ENCODE data around the gene ASTN2.

ASTN2 gene

DNA sequence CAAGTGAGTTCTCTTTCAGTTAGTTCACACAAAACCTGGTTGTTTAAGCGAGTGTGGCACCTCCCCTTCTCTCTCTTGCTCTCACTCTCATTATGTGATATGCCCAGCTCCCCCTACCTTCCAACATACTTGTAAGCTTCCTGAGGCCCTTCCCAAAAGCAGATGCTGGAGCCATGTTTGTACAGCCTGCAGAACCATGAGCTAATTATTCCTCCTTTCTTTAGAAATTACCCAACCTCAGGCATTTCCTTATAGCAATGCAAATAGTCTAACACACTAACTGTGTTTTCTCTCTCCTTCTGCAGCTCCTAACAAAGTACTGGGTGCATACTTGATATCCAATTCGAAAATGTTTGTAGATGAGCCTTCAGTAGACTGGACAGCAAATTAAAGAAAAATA lies 665.1 kb downstream of the ASTN2 start:
- DNase-seq (ENCODE audit: low read depth in 2 of 2): no peak

DNA sequence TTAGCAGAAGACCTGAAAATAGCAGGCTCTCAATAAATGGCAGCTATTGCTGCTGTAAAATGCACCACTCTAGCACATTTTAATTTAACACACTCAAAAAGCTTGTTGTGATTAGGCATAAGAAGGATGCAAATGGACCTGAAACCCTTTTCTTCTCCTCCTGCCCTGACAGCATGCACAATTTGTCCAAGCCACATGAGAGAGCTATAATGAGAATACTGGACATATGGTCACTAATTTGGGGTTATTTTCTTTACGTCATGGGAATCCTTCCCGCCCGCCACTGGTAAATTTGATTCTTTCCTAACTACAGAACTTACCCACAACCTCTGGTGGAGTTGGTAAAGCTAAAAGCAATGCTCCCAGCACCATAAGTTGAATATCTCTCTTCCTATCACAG lies 665.7 kb downstream of the ASTN2 start:
- DNase-seq (ENCODE audit: low read depth in 2 of 2): no peak

DNA sequence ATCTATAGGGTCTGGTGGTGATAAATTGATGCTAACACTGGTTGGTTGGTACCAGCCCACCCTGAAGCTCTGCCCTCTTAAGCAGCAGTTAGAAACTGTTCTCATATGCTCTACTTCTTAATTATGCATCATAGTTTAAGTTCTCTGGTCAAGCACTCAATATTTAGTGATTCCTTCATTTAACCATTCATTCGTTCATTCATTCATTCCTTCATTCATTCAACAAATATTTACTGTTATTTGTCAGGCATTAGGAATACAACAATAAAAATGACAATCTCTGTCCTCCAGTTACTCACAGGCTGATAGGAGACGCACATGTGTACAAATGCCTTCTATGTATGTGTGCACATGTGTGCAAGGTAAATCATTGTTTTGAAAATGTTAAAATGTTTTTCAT lies 673.1 kb downstream of the ASTN2 start:
- no peak for DNase-seq (ENCODE audit: low read depth in 2 of 2)

DNA sequence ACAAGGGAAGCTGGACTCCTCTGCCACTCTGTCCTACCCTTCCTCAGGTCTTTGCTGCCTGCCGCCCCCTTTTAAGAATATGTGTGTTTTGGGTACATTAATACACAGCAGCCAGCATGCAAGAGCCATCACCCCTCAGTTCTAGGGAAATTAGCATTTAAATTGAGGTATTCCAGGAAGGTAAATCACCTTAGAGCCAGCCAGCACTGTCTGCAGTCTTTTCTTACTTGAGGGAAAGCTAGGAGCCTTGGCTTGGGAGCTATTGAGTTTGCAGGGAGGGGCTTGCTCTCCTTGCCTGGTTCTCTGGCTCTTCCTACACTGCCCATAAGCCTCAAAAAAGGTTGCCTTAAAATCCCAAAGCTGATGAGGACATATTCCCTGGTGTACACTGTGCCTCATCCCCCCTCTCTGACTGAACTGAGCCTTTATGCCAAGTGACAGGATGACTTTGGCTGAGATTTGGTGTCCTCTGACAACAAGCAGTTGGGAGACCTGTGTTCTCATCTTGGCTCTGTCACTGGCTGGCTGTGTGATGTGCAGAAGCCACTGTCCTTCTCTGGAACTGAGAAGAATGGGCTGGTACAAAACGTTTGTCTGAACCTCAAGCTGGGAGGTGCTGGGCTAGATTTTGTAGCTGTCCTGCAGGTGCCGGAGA lies 673.6 kb downstream of the ASTN2 start:
- DNase-seq (ENCODE audit: low read depth in 2 of 2): no peak

DNA sequence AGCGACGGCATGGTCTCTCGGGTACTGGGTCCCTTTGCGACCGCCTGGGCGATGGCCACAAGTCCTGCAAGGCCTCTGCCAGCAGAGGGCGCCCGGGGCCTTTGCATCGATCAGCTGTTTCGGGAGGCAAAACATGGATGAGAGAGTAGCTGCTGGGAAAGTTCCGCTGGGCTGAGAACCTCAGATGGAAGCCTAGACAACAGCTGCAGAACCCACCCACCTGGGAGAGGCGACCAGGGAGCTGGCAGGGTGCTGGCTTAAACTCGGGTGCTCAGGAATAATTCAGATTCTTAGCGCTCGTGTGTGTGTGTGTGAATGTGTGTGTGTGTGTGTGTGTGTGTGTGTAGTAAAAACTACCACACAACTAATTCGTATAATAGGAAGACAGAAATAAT lies 677.7 kb downstream of the ASTN2 start:
- peak; percentile 58 to 62 for DNase-seq (ENCODE audit: low read depth in 2 of 2)

DNA sequence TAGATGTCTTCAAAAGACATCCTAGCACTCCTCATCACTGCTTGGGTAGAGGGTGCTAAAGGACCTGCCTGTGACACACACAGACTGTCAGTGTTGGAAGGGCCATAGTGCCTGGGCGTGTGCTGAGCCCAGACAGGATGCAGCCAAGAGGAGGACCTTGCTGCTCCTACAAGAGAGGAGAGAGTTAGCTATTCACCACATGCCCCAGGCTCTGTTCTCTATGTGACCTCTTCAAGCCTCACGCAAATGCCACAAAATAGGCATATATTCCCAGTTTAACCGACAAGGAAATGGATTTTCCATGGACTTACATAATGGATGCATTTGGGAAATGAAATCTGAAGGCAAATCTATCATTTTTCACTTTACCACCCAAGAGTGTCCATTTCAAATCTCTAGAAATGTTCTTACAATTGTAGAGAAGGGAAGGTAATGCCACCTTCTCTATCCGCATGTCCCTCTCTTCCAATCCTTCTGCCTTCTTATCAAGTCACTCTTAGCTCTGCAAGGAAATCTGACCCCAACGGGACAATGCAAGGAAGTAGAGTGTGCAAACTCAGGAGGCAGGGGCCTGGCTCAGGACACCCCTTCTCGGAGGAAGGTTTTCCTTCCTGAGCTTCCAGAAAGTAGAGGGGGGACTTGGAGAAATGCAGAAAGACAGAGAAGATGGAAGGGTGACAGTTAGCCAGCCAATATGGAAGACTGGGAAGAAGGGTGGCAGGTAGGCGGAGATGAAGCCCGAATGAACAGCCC lies 678.3 kb downstream of the ASTN2 start:
- DNase-seq (ENCODE audit: low read depth in 2 of 2): no peak

DNA sequence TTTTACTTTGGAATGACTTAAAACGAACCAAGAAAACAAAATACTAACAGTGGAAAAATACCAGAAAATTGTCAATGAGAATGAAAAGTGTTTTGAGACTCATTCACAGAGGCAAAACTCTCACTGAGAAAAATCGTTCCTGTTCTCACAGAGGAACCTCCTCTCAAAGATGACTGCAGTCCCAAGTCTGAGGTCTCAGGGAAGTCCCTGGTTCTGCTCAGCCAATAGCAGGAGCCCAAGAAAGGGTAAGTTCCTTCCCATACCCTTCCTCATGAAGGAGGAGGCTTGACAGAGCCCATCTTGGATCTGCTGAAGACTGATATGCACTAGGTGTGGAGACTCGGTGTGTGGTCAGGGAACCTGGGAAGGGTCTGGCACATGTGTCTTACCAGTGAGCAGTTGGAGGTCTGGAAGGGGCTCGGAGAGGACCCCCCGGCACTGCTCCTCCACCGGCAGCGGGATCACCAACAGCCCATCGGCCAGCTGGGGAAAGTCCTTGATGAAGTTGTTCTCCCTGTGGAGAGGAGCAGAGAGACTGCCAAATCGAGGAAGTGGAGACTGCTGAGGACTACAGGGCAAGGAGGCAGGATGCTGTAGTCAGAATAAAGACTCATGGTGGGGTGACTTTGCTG lies 681.7 kb downstream of the ASTN2 start:
- no peak for DNase-seq (ENCODE audit: low read depth in 2 of 2)

DNA sequence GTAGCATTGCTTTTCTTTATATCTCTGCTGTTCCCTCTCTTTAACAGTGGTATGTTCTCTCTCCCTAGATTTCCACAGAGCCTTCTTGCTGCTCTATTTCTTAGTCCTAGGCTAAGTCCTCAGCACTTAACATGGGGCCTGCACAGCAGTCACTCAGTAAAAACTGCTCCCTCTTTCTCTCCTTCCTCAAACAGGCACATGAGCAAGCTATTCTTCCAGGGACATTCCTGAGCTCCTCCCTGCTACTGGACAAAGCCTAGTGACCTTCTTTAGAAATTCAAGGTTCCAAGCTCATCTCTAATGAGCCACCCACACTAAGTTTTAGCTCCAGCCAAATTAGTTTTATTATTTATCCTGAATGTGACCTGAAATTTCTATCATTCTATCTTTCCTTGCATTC lies 688.3 kb downstream of the ASTN2 start:
- no peak for DNase-seq (ENCODE audit: low read depth in 2 of 2)

DNA sequence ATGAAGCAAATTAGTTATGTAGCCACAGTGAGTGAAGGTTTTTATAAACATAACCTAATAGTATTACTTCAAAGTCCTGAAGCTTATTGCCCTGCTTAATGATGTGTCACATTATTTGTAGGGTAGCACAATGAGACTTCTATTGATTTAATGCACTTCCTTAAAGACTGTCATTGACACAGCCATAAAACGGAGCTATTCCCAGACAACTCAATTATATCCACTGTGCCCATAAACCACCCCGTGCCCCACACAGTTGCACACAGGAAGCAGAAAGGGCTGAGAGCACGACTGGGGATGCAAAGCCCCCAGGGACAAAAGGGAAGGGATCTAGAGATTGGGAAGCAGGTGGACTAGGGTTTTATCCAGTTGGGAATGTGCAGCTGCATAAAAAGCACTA lies 690.7 kb downstream of the ASTN2 start:
- no peak for DNase-seq (ENCODE audit: low read depth in 2 of 2)

DNA sequence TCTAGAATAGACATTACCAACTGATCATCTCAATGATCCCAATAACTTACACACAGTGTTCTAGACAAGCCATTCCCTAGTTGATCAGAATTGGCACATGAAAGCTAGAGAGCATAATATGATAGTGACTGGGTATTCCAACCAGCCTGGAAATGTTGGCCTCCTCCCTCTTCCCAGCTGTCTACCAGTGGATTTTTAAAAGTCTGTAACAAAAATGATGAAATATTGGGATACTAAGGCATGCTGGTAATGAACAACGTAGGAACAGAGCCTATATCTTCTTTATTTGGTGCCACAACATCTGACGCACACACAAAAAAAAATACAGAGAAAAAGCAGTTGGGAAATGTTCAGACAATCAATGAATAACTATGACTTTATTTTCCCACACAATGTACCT lies 692.9 kb downstream of the ASTN2 start:
- no peak for DNase-seq (ENCODE audit: low read depth in 2 of 2)

DNA sequence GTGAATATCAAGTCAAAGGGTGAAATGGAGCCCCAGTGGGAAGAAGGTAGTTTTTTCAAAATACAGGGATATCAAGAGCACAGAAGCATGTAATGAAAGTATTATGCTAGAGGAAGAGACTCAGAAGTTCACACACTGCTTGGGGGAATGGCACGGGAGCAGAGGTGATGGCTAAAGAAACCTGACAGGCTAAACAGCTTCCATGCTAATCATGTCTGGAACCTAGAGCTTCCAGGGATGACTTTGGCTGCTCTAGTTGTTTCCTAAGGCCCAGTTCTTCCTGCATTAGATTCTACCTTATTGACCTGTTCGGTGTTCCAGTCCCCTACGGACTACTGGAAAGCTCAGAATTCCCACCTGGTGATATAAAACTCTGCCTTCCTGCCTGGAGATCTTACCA lies 693.4 kb downstream of the ASTN2 start:
- no peak for DNase-seq (ENCODE audit: low read depth in 2 of 2)

DNA sequence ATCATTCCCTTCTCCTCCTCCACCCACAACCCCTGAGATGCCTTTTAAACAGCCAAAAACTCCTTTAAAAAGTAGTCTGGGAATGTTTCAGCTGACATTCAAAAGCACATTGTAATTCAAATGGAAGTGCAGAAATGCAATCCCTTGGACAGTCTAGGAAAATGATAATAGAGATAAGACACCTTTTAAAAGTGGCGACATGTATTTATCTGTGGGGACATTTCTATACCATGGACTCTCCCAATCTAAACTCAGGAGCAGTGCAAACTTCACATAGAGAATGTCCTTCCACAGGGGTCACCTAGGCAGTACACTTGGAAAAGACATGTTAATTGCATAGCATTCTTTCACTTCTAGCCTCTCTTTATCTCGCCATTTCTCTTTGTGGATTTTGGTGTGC lies 694.7 kb downstream of the ASTN2 start:
- DNase-seq (ENCODE audit: low read depth in 2 of 2): no peak

DNA sequence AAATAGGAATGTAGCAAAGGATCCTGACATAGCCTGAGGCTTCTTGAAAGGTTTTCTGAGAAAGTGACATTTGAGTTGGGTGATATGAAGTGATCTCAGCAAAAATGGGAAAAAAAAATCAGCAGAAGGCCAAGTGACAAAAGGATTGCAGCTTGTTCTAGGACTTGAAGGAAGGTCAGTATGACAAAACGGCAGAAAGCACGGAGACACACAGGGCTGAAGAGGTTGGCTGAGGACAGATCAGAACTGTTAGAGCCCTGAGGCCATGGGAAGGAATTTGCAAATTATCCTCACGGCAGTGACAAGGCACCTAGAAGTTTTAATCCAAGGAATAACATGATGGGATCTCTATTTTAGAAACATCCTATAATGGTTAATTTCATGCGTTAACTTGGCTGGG lies 696.7 kb downstream of the ASTN2 start:
- DNase-seq (ENCODE audit: low read depth in 2 of 2): no peak

DNA sequence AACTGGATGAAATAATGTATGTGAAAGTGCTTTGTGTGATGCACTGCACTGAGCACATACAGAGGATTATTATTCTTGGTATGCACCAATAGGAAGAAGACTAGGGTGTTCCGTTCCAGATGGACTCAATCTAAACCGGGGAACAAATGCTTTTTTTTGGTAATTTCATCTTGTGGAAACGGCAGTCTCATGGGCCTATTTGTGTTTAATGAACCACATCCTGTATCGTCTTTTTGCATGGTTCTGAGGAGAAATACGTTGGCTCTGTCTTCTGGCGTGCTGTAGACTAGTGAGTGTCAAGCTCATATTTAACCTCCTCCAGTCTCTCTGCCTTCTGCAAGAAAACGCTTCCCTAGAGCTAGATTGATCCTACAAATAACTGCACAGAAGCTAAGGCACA lies 697.7 kb downstream of the ASTN2 start:
- DNase-seq (ENCODE audit: low read depth in 2 of 2): no peak

DNA sequence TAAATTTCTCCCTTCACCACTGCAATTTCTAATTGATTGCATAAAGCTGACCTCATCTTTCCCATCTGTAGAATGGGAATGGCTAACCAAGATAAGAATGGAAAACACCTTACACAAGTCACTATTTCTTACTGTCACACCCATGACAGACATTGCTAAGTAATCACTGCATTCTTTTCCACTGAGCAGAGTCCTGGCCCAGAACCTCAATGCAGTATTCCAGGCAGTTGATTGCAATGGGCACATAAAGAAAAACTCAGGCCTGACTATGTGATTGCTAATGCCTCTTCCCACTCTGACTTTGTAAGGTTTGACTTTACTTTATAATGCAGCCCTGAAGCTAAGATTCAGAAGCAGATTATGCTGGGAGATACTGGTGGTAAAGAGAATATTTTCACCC lies 698.4 kb downstream of the ASTN2 start:
- DNase-seq (ENCODE audit: low read depth in 2 of 2): no peak

DNA sequence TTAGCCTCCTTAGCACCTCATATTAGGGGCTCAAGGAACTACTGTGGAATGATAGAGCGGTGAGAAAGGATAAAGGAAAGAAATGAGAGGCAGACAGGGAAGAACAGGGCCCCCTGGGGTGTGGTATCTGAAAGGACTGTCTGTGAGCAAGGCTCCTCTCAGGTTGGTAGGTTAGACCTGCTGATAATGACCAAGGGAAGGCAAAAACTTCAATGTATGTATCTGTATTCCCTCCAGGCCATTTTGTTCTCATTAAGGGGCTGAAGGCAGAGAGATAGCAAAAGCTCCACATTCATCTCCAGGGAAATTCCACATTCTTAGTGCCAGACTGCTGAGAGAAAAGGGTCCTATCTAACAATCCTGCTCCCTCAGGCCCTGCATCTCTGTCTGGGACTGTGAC lies 699.1 kb downstream of the ASTN2 start:
- no peak for DNase-seq (ENCODE audit: low read depth in 2 of 2)

DNA sequence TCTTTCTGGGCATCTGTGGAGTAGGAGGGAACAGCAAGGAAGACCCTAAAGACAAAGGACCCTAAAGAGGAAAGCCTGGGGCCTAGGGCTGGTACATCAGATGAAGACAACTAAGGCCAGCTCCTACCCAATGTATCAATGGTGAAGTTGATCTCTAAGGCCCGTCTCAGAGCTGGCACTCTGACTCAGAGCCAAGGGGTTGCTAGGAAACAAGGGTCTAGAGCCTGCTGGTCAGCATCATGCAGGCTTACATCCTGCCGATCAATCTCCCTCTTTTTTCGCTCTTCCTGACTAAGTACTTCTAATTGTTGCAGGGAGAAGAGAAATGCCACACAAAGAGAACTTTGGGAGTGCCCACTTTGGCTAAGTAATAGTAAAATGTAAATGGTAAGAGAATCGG lies 701.6 kb downstream of the ASTN2 start:
- no peak for DNase-seq (ENCODE audit: low read depth in 2 of 2)

DNA sequence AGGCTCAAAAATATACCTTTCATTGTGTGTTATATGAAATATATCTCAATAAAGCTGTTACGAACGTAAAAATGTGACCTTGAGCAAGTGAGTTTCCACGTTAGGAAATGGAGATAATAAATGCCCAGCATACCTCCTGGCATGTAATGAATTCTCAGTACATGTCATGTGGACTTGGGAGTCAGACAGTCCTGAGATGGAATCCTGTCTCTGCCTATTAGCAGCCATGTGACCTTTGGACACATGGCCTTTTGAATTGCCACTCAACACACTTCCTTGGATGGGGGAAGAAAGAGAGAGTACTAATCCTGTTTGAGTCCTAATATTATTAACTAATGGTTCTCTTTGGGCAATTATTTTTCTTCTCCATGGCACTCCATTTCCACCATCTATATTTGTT lies 702.1 kb downstream of the ASTN2 start:
- no peak for DNase-seq (ENCODE audit: low read depth in 2 of 2)

DNA sequence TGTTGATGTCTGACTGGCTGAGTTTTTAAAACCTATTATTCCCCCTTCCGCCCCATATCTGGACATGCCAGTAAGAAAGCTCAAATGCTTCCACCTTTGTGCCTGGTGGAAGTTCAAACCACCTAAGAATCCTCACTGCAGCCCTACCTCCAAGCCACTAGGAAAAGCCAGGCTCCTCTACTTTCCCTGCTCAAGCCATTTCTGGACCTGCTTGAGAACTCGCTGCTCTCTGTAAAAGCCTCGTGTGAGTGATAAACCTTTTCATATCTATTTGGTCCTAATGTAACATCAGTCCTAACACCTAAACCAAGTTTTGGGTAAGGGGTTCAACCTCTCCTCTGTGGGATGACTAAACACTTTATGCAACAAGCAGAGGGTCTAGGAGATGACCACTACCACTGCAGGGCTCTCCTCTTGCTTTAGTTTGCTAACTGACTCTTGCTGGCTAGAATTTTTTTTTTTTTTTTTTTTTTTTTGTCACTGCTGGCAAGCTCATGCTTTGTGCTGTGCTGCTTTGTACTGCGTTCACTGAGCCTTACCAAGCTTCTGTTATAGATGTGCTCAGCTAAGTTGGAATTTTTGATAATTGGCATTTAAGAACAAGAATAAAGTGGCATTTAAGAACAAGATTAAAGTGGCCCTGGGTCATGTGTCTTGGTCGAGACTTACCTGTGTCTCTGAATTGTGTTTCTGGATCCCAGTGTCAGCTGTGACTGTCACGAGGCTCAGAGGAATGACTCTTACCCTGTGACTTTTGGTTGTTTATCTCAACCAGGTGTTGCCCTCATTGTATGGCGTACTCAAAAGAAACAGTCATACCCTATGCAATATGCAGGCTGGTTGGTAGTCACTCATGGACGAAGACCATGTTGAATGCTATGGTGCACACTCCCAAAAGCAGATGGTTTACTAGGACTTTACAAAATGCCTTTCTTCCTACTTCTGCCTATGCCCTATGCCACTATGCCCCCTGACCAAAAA lies 708.3 kb downstream of the ASTN2 start:
- no peak for DNase-seq (ENCODE audit: low read depth in 2 of 2)

DNA sequence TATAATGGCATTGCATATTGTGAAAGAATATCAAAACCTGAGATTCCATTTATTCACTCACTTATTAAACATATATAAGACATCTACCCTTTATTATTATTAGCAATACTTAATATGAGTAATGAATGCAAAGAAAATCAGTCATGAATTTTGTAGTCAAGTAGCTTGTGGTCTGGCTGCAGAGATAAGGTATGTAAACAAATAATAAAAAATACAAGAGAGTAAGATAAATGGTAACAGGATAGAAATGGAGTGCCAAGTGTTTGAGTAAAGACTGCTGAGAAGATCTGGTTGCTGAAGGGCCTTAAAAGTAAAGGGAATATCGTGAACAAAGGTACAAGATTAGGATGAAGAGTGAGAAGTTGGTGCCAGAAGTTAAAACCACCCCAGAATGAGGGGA lies 709.3 kb downstream of the ASTN2 start:
- no peak for DNase-seq (ENCODE audit: low read depth in 2 of 2)

DNA sequence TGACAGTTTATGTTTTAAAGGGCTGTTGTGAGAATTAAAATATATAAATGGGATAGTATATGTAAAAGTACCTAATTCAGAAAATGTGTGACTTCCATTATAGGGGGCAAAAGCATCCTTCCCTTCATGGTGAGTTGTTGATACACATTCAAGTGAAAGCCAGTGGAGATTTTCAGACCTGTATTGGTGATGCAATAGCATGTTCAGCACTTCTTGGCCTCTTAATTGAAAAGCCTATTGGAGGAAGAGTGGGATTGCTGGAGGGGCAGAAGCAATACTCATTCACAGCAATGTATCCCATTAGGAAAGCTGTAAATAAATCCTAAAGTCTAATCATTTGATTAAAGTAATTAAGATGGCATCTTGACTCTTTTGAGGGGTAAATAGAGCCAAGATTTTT lies 710.4 kb downstream of the ASTN2 start:
- no peak for DNase-seq (ENCODE audit: low read depth in 2 of 2)

DNA sequence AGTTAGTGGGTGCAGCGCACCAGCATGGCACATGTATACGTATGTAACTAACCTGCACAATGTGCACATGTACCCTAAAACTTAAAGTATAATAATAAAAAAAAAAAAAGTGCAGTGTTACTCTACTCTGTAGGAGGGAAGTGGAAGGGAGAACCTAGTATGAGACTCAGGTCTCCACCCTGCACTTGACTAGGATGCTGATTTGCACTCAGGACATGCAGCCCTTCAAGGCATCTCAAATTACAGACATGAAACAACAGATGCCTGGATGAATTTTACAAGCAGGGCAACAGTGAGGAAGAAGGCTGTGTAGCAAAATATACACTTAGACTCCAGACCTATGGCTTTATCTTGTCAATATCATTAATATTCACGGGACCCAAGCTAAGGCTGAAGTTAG lies 711.2 kb downstream of the ASTN2 start:
- no peak for DNase-seq (ENCODE audit: low read depth in 2 of 2)

Measured in stimulated activated CD8-positive, alpha-beta memory T cell treated with anti-CD3 and anti-CD28 coated beads, Interleukin-2, amount 100 ng/mL, for 48 hours (primary cell).